ENCODE results near the gene HDAC11. TPM values are rescaled to one million over a fixed set of nuclear protein-coding genes. Genes with fewer than 3 reads are reported as not detected.

The HDAC11 gene
- polyA plus RNA-seq, 1 experiment, result 7.1 TPM

GRCh38 chr3:13462125-13462629 is 17.9 kb upstream of the HDAC11 start:
- H3K4me3 ChIP-seq (ENCODE audit: low read depth, low read length), result no peak overlapping the region
- no peak for DNase-seq (ENCODE audit: low read depth, low spot score)
- TF ChIP-seq CTCF (IDR thresholded peaks at IDR 0.05; ENCODE audit: low read depth, low read length), result no peak
- peaks cover 15% of the 10 kb centered on the region for H3K27me3 ChIP-seq (ENCODE audit: control insufficient read depth, insufficient read depth, low read length)
- POLR2A ChIA-PET, result no interaction called here
- CTCF ChIA-PET, result interaction anchor here (0.7 to 2.7 kb wide), 3 partner anchors 10 to 580 kb away, joined by 4 to 19 read pairs (median 12); no protein-coding TSS in a partner anchor
- no peak overlapping the region for H3K27ac ChIP-seq (ENCODE audit: low read depth, low read length)
- peaks cover 3% of the 10 kb centered on the region; the same call in 1 of the 2 replicates for H3K9me3 ChIP-seq (ENCODE audit: control insufficient read depth, insufficient read depth, low read length)

DNA sequence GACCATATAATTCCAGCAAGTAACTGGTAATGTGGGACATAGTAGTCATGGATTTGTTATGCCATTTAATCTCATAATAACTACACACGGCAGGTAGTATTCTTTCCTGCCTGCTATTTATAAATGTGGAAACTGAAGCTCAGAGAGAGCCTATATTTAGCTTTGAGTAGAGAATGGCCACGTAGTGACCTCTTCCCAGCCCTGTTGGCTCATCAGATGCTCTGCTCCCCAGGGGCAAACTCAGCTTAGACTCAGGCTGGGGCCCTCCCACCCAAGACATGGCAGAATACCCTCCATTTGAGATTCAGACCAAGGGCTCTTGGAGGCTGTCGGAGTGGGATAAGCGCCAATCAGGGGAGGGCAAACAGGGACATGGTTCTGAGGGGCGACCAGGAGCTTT is 17.3 kb upstream of the HDAC11 start:
- Histone ChIP-seq H3K27me3 (ENCODE audit: control insufficient read depth, insufficient read depth, low read length) (peaks cover 15% of the 10 kb centered on the region), H3K4me3 (ENCODE audit: low read depth, low read length) (no peak overlapping the region), H3K9me3 (ENCODE audit: control insufficient read depth, insufficient read depth, low read length) (peaks cover 3% of the 10 kb centered on the region; the same call in 1 of the 2 replicates), H3K27ac (ENCODE audit: low read depth, low read length) (no peak overlapping the region)
- ChIA-PET POLR2A (no interaction called here), CTCF (interaction anchor here (0.7 to 2.7 kb wide), 3 partner anchors 10 to 580 kb away, joined by 4 to 19 read pairs (median 12); no protein-coding TSS in a partner anchor)
- TF ChIP-seq CTCF (IDR thresholded peaks at IDR 0.05; ENCODE audit: low read depth, low read length), result no peak
- no peak for DNase-seq (ENCODE audit: low read depth, low spot score)

DNA sequence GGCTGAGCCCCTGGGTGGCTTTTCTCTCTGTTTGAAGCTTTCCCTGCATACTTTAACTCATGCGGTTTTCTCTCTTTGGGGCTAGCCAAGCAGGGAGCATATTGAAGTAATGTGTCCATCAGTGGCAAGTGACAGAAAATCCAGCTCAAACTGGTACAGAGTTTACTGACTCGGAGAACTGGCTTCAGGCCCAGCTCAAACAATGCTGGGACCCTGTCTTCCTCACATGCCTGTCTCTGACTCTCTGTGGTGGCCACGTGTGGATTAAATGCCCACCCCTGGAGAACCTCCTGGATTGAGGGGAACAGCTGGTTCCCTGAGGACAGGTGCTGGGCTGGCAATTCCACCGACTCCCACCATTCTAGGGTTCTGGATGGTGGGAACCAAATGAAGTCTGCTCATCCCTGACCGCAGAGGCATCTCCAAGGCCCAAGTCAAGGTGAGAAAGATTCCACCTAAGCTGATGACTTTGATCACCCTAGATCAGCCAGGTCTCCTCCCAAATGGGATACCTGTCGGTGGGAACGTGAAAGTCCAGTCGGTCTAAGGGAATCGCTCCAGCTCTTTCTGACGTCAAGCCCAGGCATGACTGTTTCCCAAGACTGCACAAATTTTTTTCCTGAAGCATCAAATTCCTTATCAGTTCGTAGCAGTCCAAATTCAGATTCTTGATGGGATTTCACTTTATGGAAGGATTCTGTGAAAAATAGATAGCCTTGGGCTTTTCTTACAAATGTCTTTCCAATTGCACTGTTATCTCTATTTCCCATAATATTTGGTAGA is 16.3 kb upstream of the HDAC11 start:
- ChIA-PET CTCF (interaction anchor here (2.7 kb wide), 1 partner anchor 11 kb away, joined by 19 read pairs; no protein-coding TSS in a partner anchor), POLR2A (no interaction called here)
- DNase-seq (ENCODE audit: low read depth, low spot score), result no peak
- Histone ChIP-seq H3K27ac (ENCODE audit: low read depth, low read length) (no peak overlapping the region), H3K27me3 (ENCODE audit: control insufficient read depth, insufficient read depth, low read length) (peaks cover 15% of the 10 kb centered on the region), H3K4me3 (ENCODE audit: low read depth, low read length) (no peak overlapping the region), H3K9me3 (ENCODE audit: control insufficient read depth, insufficient read depth, low read length) (peaks cover 3% of the 10 kb centered on the region; the same call in 1 of the 2 replicates)
- no peak for TF ChIP-seq CTCF (IDR thresholded peaks at IDR 0.05; ENCODE audit: low read depth, low read length)

DNA sequence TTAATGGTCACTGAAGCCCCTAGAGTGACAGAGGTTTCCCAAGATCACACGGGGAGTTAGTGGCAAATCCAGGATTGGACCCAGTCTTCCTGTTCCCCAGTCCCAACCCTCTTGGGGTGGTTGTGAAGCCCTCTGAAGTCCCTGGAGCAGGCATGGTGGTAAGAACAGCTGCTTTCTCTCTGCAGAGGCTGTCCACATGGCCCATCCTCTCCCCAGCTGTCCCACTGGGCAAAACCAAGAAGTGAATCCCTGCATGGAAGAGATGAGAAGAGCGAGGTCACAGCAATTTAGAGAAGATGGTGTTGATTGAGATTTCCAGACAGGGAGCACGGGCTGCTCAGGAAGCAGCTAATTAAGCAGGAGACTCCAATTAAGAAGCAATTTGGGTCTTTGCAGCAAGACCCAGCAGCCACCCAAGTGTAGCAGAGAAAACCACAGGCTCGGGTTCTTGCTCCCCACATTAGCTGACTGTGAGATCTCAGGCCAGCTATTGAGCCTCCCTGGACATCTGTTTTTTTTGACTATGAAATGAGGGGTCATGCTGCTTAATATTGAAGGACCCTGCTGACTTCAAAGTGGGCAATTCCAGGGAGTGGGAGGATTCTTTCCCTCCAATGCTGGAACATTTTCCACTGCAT is 14.8 kb upstream of the HDAC11 start:
- no peak for TF ChIP-seq CTCF (IDR thresholded peaks at IDR 0.05; ENCODE audit: low read depth, low read length)
- Histone ChIP-seq H3K27ac (ENCODE audit: low read depth, low read length) (no peak overlapping the region), H3K27me3 (ENCODE audit: control insufficient read depth, insufficient read depth, low read length) (peaks cover 14% of the 10 kb centered on the region), H3K4me3 (ENCODE audit: low read depth, low read length) (no peak overlapping the region), H3K9me3 (ENCODE audit: control insufficient read depth, insufficient read depth, low read length) (peaks cover 3% of the 10 kb centered on the region; the same call in 1 of the 2 replicates)
- CTCF ChIA-PET, result no interaction called here
- no peak for DNase-seq (ENCODE audit: low read depth, low spot score)
- POLR2A ChIA-PET, result no interaction called here

- POLR2A ChIA-PET, result no interaction called here
- CTCF ChIA-PET, result interaction anchor here (0.9 to 1.2 kb wide), 2 partner anchors 14 to 15 kb away, joined by 4 to 5 read pairs; no protein-coding TSS in a partner anchor
- peaks cover 15% of the 10 kb centered on the region for H3K27me3 ChIP-seq (ENCODE audit: control insufficient read depth, insufficient read depth, low read length)
Measured at GRCh38 chr3:13466781-13467180, 13.3 kb upstream of the HDAC11 start.

More at GRCh38 chr3:13466781-13467180, 13.3 kb upstream of the HDAC11 start:
- DNase-seq (ENCODE audit: low read depth, low spot score), result no peak
- no peaks in the 10 kb centered on the region for H3K9me3 ChIP-seq (ENCODE audit: control insufficient read depth, insufficient read depth, low read length)
- no peak for TF ChIP-seq CTCF (IDR thresholded peaks at IDR 0.05; ENCODE audit: low read depth, low read length)
- H3K4me3 ChIP-seq (ENCODE audit: low read depth, low read length), result no peak overlapping the region
- H3K27ac ChIP-seq (ENCODE audit: low read depth, low read length), result no peak overlapping the region
